HepG2 (cell line): ENCODE data around the gene TAF8. TPM values are rescaled to one million over a fixed set of nuclear protein-coding genes. Genes with fewer than 3 reads are reported as not detected.
A peak's percentile ranks its signal among the peaks of the same experiment; 100 is the strongest.

ENCODE experiments used
- AKNA ChIP-seq: sonication (generic); formaldehyde crosslinking; IDR thresholded peaks from 2 replicates; pipeline ENCODE4 v1.4.0; 2020; ENCODE audit warnings: missing genetic modification reagents, borderline replicate concordance
- ATF4 ChIP-seq, 2 experiments: fragments of 450-650 bp in 1 of 2; sonication (generic) in 1 of 2; formaldehyde crosslinking; IDR thresholded peaks; 2 replicates each; pipeline versions ENCODE4 v1.5.0 to v1.8.0; 2020 to 2022; ENCODE audit warnings: mild to moderate bottlenecking in 1 of 2, missing genetic modification reagents in 1 of 2
- DMAP1 ChIP-seq: IDR thresholded peaks from 2 replicates; pipeline ENCODE4 v1.6.1; 2016
- ERF ChIP-seq: IDR thresholded peaks from 2 replicates; pipeline ENCODE4 v1.6.1; 2018; ENCODE audit warnings: missing biosample characterization, missing genetic modification reagents
- IRX3 ChIP-seq: sonication (generic); formaldehyde crosslinking; IDR thresholded peaks from 2 replicates; pipeline ENCODE4 v1.8.1; 2023; ENCODE audit warnings: mild to moderate bottlenecking, low read depth, missing genetic modification reagents, borderline replicate concordance
- KLF12 ChIP-seq: sonication (generic); formaldehyde crosslinking; IDR thresholded peaks from 2 replicates; pipeline ENCODE4 v1.4.0; 2020; ENCODE audit warnings: missing genetic modification reagents, borderline replicate concordance
- PHF21A ChIP-seq: sonication (generic); formaldehyde crosslinking; IDR thresholded peaks from 2 replicates; pipeline ENCODE4 v1.5.0; 2020; ENCODE audit warnings: mild to moderate bottlenecking, missing genetic modification reagents
- YY1 ChIP-seq: IDR thresholded peaks from 2 replicates; pipeline ENCODE4 v1.6.1; 2011; ENCODE audit warnings: low read length, low read depth, moderate library complexity, mild to moderate bottlenecking; ENCODE audit not compliant: insufficient read depth, insufficient replicate concordance
- ZFP36L1 ChIP-seq: sonication (generic); formaldehyde crosslinking; IDR thresholded peaks from 2 replicates; pipeline ENCODE4 v1.8.0; 2022; ENCODE audit warnings: mild to moderate bottlenecking, missing genetic modification reagents, moderate library complexity
- ZNF318 ChIP-seq: sonication (generic); formaldehyde crosslinking; IDR thresholded peaks from 2 replicates; pipeline ENCODE4 v1.4.0; 2020; ENCODE audit warnings: mild to moderate bottlenecking, missing genetic modification reagents
- ZNF326 ChIP-seq: sonication (generic); formaldehyde crosslinking; IDR thresholded peaks from 2 replicates; pipeline ENCODE4 v1.4.0; 2020; ENCODE audit warnings: missing genetic modification reagents, borderline replicate concordance
- ZNF629 ChIP-seq: sonication (generic); formaldehyde crosslinking; conservative IDR thresholded peaks from 2 replicates; pipeline ENCODE4 v1.5.0; 2020; ENCODE audit warnings: missing genetic modification reagents
- ZNF816 ChIP-seq: sonication (generic); formaldehyde crosslinking; IDR thresholded peaks from 2 replicates; pipeline ENCODE4 v1.8.0; 2022; ENCODE audit warnings: missing genetic modification reagents, mild to moderate bottlenecking, borderline replicate concordance
- polyA plus RNA-seq, 8 experiments: library from polyadenylated mRNA; depleted of rRNA in 3 of 8; stranded (reverse) in 7 of 8; unstranded in 1 of 8; fragments of >200 nt; fragmentation: Illumina TruSeq in 4 of 8; extraction: Trizol in 4 of 8; gene quantifications; 2 replicates each; pipeline versions ENCODE4 v1.2.1 to v1.2.3, GENCODE V29; 2011 to 2016; ENCODE audit warnings: low read depth in 4 of 8, missing spikeins in 1 of 8, mixed read lengths in 1 of 8; ENCODE audit not compliant: insufficient read depth in 1 of 8
- total RNA-seq, 5 experiments: library from RNA; depleted of rRNA; stranded (reverse); fragments of >200 nt; fragmentation: Illumina TruSeq; extraction: Trizol; gene quantifications; 2 replicates each; pipeline ENCODE4 v1.2.3, GENCODE V29; 2016; ENCODE audit warnings: low read depth in 1 of 5

TAF8 gene
- total and polyA plus RNA-seq, 2 of the 13 experiments (the other 11 are each of a cell fraction or from before 2014, with no cell fraction given), result 25.2 to 25.8 TPM

- TF ChIP-seq ZNF318 (CRISPR knock-in tag), result peak; percentile 55; the same call in 1 of the 2 replicates
- no peak; the same call in 1 of the 2 replicates for TF ChIP-seq ZNF816 (CRISPR knock-in tag)
- peak; percentile 68 for TF ChIP-seq PHF21A (CRISPR knock-in tag)
- no peak for TF ChIP-seq ZNF629 (CRISPR knock-in tag)
- TF ChIP-seq ZFP36L1 (CRISPR knock-in tag), result no peak
- TF ChIP-seq ATF4 (CRISPR knock-in tag; IDR thresholded peaks at IDR 0.05), result no peak
- TF ChIP-seq KLF12 (CRISPR knock-in tag), result peak; percentile 67; the same call in 1 of the 2 replicates
- peak; percentile 88; the same call in 1 of the 2 replicates for TF ChIP-seq IRX3
- TF ChIP-seq YY1, result peak; percentile 100
- TF ChIP-seq ZNF326 (CRISPR knock-in tag), result no peak
- TF ChIP-seq AKNA (CRISPR knock-in tag), result no peak; the same call in 1 of the 2 replicates
- TF ChIP-seq ERF (CRISPR knock-in tag), result peak; percentile 87
- TF ChIP-seq DMAP1 (CRISPR knock-in tag), result peak; percentile 90
Measured at GRCh38 chr6:42050297-42051267, at the start of gene TAF8 (continued).
